HG02943 (cell line): ENCODE measurements around the gene ZNF846.
"Not testable (repeated sequence)": the region's sequence is repeated elsewhere in the genome, so short reads cannot be mapped to it uniquely, and the experiment has no call there.

Source experiments
- ATAC-seq: cut with Tn5 transposase; IDR thresholded peaks from one replicate; pipeline ENCODE4 v1.9.1; 2021; ENCODE audit warnings: mild to moderate bottlenecking, low read depth, moderate library complexity; ENCODE audit not compliant: unreplicated experiment

ZNF846 gene

DNA sequence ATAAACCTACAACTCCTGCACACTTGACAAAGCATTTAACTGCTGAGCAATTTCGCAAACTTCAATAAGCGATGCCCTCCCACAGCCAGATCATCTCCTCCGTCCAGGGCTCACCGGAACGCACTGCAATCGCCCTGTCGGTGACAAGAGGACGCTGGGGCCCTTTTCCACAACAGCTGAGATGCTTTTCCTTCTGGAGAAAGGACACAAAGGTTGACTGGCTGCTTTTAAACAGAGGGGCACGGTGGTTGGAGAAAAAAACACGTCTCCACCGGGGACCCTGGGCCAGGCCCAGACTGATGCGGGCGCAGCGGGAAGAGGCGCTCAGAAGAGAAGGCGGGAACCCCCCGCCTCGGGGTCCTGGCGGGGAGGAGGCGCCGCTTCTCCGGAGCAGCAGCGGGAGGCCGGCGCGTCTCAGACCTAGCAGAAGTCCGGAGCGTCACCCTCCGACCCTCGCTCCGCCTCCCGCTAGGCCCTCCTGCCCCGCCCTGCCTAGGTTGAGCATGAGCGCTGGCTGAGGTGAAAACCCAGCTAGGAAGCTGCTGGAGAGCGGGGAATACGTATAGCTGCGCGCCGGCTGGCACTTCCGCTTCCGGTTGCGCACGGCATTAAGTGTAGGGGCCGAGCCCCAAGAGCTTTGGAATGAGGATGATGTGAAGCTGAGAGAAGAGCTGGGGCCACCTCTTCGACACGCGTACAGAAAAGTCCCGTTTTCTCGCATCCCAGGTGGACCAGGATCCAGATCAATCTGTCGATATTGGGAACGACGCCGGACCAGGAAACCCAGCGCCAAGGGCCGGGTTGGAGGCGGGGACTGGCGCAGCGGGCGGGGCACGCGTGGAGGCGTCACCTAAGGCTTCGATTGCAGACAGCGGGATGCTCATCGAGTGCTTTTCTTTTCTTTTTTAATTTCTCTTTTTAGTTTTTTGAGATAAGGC is at the start of gene ZNF846:
TSS of gene ZNF846 (minus strand) at position 564 of the 938 bp plus-strand sequence. CDS start 3,788 bp downstream, outside the sequence.
- peak; percentile 89 for ATAC-seq

DNA sequence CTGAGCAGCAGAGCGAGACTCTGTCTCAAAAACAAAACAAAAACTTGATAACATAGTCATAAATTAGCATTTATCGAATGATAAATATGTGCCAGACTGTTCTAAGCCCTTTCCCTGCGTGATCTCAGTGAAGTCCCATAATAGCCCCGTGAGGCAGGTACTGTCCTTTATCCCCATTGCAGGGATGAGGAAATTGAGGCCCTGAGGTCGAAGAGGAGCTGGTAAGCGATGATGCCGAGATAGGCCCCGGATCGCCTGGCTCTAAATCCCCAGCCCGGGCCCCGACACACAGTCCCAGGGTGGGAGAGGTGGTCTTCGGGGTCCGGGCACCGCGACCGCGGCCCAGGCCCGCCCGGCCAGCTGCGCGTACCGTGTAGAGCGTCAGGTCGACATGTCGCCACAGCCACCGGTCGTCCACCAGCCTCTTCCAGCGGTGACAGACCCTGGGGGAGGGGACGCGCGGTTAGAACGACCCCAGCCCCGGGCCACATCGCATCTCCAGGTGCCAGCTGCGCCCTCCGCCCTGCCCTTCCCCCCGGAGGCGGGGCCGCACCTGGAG is 49.7 kb upstream of the ZNF846 start:
- no peak for ATAC-seq

DNA sequence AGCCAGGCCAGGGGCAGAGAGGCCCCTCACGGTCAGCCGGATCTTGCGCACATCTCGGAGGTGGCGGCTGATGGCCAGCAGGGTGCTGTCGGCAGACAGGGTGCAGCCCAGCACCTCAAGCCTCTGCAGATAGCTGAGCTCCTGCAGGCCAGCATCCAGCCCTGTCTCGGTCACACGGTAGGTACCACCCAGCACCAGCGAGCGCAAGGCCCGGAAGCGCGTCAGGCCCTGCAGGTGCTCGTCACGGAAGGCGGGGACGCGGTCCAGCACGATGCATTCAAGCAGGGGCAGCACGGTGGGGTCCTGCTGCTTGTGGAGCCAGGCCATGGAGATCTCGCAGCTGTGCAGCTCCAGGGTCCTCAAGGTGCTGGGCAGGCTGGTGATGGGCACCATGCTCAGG is 42.6 kb upstream of the ZNF846 start:
- no peak for ATAC-seq

DNA sequence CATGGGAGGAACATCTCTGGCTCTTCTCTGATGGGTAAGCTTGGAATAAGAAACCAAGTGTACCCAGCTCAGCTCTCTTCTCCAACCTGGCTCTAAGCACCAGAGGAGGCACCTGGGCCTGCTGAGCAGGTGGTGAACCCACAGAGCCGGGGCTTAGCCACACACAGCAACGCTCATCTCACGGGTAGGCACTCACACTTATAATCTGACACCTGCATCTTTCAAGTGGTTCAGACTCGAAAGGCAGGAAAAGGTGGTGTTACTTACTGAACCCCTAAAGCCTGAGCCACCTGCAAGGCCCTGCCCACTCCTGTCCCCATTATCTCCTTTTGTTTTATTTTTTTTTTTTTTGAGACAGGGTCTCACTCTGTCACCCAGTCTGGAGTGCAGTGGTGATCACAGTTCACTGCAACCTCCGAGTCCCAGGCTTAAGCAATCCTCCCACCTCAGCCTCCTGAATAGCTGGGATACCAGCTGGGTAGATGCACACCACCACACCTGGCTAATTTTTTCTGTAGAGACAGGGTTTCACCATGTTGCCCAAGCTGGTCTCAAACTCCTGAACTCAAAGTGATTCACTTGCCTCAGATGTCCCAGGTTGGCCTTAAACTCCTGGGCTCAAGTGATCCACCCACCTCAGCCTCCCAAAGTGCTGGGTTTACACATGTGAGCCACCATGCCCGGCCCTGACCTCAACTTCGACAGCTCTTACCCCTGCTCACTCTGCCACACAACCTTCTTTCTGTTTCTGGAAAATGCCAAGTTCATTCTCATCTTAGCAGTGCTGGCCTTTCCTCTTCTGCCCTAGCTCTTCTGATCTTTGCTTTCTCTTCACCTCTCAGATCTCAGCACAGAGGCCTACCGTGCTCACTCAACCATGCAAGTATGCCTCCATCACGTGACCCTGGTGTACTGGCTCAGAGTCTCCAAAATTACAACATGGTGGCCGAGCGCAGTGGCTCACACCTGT is 40.6 kb upstream of the ZNF846 start:
- ATAC-seq, result no peak

DNA sequence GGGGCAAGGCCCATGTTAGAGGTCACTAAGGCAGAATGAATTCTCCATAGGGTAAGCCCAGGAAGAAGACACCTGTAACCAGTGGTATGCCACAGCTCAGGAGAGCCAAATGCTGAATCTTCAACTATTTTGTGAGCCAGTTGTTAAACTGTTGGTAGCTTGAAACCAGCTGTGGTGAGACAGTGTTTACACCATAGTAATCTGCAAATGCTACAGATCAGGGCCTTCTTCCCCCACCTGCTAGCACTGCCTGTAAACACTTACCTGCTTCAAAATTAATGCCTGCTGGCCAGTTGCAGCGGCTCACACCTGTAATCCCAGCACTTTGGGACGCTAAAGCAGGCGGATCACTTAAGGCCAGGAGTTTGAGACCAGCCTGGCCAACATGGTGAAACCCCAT is 38.3 kb upstream of the ZNF846 start:
- ATAC-seq, result no peak

DNA sequence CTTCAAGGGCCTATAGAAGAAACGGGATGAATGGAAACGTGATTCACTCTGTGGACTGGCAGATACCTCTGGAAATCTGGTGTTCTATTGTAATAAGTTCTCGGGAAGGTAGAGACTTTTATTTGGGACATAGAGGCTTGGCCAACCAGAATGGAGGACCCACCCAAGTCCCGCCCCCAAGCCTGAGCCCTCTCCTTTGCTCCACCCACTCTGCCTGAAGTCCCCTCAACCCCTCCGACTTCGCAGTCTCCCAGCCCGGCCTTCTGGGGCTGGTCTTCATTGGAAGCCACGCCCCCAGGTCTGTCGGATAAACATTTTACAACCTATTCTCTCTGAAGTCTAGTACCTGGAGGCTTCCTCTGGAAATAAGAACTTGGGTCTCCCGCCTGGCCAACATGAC is 33.4 kb upstream of the ZNF846 start:
- ATAC-seq, result no peak

DNA sequence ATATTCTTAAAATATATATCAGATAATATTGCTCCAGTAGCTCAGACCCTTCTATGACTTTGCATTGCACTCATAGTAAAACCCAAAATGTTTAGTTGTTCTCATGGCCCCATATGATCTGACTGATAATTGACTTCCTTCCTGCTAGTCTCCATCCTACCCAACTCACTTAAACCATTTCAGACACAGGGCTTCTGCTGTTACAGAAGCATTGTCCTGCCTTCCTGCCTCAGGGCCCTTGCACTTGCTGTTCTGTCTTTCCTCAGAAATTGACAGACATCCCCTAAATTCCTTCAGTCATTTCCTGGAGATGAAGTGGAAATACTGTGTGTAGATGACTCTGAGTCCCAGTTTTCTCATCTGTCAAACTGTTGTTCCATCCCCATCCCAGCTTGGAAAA is 30.6 kb upstream of the ZNF846 start:
- no peak for ATAC-seq

DNA sequence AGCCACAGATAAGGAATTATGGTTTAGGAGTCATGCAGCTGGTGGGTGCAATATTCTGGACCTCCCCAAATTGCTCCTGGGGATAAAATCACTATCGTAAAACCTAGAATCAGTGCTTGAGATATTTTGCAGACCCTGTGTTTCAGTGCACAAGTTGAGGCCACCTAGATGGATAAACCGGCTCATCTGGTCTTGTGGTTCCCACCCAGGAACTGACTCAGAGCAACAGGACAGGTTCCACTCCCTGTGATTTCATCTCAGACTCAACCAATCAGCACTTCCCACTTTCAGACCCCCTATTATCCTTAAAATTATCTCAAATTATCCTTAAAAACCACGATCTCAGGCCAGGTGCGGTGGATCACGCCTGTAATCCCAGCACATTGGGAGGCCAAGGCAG is 29.3 kb upstream of the ZNF846 start:
- no peak for ATAC-seq

DNA sequence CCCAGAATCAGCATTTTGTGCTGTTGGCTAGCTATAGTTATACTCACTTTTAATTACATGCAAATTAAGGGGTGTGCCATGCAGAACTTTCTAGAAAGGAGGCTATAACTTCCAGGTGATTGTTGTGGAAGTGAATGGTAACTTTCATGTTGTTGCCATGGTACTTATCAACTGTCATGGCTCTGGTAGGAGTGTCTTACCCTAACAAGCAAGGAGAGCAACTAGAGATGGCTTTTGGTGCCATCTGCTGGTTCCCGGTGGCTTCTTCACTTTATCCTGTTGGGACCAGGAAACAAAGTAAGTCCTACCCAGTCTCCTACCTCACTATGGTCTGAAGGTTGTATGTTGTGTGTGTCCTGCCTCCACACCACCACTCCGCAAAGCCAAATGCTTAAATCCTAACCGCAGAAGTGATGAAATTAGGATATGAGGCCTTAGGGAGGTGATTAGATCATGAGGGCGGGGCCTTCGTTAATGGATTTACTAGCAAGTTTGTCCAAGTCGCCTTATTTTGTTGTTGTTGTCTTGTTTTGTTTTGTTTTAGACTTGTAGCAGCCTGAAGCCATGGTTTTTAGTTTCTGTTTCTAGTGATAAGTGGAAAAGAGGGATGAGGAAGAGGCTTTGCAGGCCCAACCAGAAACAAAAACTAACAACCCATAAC is 27.7 kb upstream of the ZNF846 start:
- no peak for ATAC-seq

DNA sequence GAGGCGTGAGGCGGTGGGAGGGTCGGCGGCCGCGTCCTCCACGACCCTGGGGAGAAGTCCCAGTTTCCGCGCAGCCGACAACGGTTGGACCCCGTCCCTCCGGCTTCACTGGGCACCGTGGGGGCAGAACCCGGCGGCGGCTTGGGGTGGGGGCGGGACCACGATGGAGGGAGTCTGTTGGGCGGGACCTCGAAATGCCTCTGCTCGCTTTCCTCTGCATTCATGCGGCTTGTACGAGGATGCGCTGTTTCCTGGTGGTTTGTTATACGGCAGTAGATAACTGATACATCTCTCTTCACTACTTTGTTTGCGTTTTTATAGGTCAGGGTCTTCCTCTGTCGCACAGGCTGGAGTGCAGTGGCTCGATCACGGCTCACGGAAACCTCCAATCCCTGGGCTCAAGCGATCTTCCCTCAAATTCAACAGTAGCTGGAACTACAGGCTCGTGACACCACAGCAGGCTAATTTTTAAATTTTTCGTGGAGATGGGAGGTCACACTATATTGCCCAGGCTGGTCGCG is 24.6 kb upstream of the ZNF846 start:
- no peak for ATAC-seq

DNA sequence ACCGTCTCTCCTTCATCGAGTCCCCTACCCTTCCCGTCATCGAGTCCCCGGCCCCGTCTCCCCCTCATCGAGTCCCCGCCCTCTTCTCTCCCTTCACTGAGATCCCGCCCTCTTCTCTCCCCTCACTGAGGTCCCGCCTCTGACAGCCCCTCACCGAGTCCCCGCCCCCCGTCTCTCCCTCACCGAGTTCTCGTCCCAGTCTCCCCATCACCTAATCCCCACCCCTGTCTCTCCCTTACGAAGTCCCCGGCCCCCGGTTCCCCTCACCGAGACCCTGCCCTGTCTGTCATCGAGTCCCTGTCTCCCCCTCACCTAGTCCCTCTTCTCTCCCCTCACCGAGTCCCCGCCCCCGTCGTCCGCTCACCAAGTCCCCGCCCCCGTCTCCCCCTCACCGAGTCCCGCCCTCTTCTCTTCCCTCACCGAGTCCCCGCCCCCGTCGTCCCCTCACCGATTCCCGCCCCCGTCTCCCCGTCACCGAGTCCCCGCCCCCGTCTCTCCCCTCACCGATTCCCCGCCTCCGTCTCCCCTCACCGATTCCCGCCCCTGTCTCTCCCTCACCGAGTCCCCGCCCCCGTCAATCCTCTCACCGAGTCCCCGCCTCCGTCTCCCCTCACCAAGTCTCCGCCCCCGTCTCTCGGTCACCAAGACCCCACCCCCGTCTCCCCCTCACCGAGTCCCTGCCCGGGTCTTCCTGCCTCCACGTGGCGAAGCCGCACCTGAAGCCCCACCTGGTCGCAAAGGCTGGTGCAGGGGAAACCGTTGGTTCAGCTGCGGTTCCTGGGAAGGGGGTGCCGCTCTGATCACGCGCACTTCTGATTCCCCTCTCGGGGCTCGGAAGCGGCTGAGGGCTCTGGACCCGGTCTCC is 23.9 kb upstream of the ZNF846 start:
- ATAC-seq, result no peak

DNA sequence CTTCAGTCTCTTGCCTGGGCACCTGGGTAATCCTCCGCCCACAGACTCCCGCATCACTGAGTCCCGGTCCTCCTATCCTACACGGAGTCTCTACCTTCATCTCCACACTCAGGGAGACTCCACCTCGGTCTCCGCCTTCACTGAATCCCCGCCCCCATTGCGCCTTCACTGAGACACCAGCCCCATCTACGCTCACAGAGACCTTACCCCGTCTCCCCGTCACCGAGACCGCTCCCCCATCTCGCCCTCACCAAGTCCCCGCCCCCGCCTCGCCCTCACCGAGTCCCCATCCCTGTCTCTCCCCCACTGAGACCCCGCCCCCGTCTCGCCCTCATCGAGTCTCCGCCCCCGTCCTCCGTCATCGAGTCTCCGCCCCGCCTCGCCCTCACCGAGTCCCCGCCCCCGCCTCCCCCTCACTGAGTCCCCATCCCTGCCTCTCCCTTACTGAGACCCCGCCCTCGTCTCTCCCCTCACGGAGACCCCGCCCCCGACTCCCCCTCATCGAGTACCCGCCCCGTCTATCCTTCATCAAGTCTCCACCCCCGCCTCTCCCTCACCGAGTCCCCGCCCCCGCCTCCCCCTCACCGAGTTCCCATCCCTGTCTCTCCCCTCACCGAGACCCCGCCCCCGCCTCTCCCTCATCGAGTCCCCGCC is 23.1 kb upstream of the ZNF846 start:
- ATAC-seq, result no peak

DNA sequence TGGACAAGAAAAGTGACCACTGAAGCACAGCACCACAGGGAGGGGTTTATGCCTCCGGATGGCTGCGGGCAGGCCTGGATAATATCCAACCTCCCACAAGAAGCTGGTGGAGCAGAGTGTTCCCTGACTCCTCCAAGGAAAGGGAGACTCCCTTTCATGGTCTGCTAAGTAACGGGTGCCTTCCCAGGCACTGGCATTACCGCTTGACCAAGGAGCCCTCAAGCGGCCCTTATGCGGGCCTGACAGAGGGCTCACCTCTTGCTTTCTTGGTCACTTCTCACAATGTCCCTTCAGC is 22.5 kb upstream of the ZNF846 start:
- ATAC-seq, result not testable (repeated sequence)

DNA sequence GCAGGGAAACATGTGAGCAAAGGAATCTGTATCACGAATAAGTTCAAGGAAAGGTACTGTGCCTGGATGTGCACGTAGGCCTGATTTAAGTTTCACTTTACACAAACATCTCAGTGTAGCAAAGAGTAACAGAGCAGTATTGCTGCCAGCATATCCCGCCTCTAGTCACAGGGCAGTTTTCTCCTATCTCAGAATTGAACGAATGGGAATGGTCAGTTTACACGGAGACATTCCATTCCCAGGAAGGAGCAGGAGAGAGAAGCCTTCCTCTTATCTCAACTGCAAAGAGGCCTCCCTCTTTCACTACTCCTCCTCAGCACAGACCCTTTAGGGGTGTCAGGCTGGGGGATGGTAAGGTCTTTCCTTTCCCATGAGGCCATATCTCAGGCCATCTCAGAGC is 21.0 kb upstream of the ZNF846 start:
- ATAC-seq, result not testable (repeated sequence)

DNA sequence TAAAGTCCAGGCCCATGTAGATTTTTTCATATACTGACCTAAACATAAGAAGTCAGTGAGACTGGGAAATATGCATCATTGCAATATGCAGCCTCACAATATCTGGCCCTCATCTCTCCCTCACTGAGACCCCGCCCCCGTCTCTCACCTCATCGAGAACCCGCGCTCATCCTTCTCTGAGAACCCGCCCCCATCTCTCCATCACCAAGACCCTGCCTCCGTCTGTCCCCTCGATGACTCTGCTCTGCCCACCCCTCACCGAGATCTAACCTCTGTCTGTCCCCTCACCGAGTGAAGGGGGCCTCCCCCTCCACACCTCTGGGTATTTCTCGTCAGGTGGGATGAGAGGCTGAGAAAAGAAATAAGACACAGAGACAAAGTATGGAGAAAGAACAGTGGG is 20.5 kb upstream of the ZNF846 start:
- ATAC-seq, result no peak

DNA sequence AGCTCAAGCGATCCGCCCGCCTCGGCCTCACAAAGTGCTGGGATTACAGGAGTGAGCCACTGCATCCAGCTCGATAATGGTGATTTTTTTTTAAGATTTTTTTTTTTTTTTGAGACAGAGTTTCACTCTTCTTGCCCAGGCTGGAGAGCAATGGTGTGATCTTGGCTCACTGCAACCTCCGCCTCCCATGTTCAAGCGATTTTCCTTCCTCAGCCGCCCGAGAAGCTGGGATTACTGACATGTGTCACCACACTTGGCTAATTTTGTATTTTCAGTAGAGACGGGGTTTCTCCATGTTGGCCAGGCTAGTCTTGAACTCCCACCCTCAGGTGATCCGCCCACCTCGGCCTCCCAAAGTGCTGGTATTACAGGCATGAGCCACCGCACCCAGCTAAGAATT is 20.1 kb upstream of the ZNF846 start:
- ATAC-seq, result not testable (repeated sequence)

DNA sequence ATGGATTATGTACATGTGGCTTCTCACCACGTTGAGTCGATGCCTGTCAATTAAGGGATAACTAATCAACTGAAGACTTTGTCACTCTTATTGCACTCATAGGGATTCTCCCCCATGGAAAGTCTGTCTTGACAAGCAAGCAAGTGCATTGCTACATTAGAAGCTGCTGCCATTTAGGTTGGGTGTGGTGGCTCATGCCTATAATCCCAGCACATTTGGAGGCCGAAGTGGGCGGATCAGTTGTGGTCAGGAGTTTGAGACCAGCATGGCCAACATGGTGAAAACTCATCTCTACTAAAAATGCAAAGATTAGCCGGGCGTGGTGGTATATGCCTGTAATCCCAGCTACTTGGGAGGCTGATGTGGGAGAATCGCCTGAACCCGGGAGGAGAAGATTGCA is 18.3 kb upstream of the ZNF846 start:
- no peak for ATAC-seq

DNA sequence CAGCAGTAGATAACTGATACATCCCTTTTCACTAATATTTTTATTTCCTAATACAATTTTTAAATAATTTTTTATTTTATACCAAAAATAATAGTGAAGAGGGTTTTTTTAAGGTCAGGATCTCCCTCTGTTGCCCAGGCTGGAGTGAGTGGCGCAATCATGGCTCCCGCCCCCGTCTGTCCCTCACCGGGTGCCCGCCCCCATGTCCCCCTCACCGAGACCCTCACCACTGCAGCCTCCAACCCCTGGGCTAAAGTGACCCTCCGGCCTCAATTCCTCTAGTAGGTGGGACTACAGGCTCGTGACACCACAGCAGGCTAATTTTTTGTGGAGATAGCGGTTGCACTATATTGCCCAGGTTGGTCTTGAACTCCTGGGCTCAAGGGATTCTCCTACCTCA is 17.8 kb upstream of the ZNF846 start:
- ATAC-seq, result no peak
